A549 (cell line): Measurements from ENCODE around the gene GTPBP10. TPM values are rescaled to one million over a fixed set of nuclear protein-coding genes. Genes with fewer than 3 reads are reported as not detected.

Experiments
- ATAC-seq, 2 experiments: fragments of 200-7000 bp in 1 of 2; fragments of >200 bp in 1 of 2; cut with Nextera tagmentation in 1 of 2; cut with Tn5 transposase in 1 of 2; 3 replicates each; pipeline versions ENCODE4 v1.8.0 to v1.9.1; 2018 to 2020; ENCODE audit warnings: mild to moderate bottlenecking in 1 of 2, moderate library complexity in 1 of 2
- CTCF ChIA-PET: fragments of 300-600 bp; sonication (Branson Sonifier 250); formaldehyde crosslinking; extraction: SDS; loops from one replicate; lab custom pipeline; 2021; ENCODE audit warnings: antibody characterized with exemption, inconsistent platforms; lab: Yijun Ruan, JAX
- POLR2A ChIA-PET: fragments of 350-600 bp; formaldehyde crosslinking; extraction: SDS; loops from one replicate; lab custom pipeline; 2021; ENCODE audit warnings: antibody characterized with exemption, inconsistent platforms; lab: Yijun Ruan, JAX
- DNase-seq, 2 experiments: peaks; one replicate each; pipeline versions ENCODE4 v3.0.0 to v3.0.0-alpha.2; 2011 to 2016; ENCODE audit warnings: low read depth in 1 of 2, low spot score in 1 of 2
- FAIRE-seq: peaks from 2 replicates; lab custom pipeline; 2011; peaks lifted over from hg19 to GRCh38; lab: Jason Lieb, UNC
- H3K27ac ChIP-seq, 2 experiments: fragments of >200 bp; sonication (Bioruptor Twin); formaldehyde crosslinking; 3 replicates each; pipeline ENCODE4 v1.5.1; 2016 to 2017
- H3K4me1 ChIP-seq: fragments of >200 bp; sonication (Bioruptor Twin); formaldehyde crosslinking; 3 replicates; pipeline ENCODE4 v1.6.1; 2016
- H3K4me2 ChIP-seq: fragments of >200 bp; sonication (Bioruptor Twin); formaldehyde crosslinking; 3 replicates; pipeline ENCODE4 v1.6.1; 2016
- H3K4me3 ChIP-seq: fragments of >200 bp; sonication (Bioruptor Twin); formaldehyde crosslinking; 3 replicates; pipeline ENCODE4 v1.5.1; 2016
- H3K9me3 ChIP-seq: fragments of >200 bp; sonication (Bioruptor Twin); formaldehyde crosslinking; 3 replicates; pipeline ENCODE4 v1.6.1; 2016
- BHLHE40 ChIP-seq: IDR thresholded peaks from 2 replicates; pipeline ENCODE4 v1.6.1; 2012; ENCODE audit warnings: low read depth, low read length, inconsistent platforms
- EHMT2 ChIP-seq: fragments of 200-600 bp; sonication (generic); IDR thresholded peaks from 2 replicates; pipeline ENCODE4 v1.6.1; 2016; ENCODE audit warnings: antibody characterized with exemption, low read depth, mild to moderate bottlenecking, moderate library complexity
- ESRRA ChIP-seq: fragments of 150-350 bp; IDR thresholded peaks from 2 replicates; pipeline ENCODE4 v1.6.1; 2014; ENCODE audit warnings: mild to moderate bottlenecking, low read length, borderline replicate concordance
- FOSB ChIP-seq: fragments of 250-450 bp; sonication (Bioruptor Pico); IDR thresholded peaks from 2 replicates; pipeline ENCODE4 v1.5.0; 2020; ENCODE audit warnings: mild to moderate bottlenecking, moderate library complexity
- FOSL2 ChIP-seq, 2 experiments: fragments of 450-650 bp in 1 of 2; fragments of >200 bp in 1 of 2; sonication (Bioruptor Twin) in 1 of 2; formaldehyde crosslinking; IDR thresholded peaks; 2 replicates each; pipeline versions ENCODE4 v1.5.0 to v1.6.1; 2016 to 2020; ENCODE audit warnings: mild to moderate bottlenecking in 1 of 2, moderate library complexity in 1 of 2
- HOXB5 ChIP-seq: fragments of 250-450 bp; sonication (Bioruptor Pico); IDR thresholded peaks from 2 replicates; pipeline ENCODE4 v1.5.0; 2020; ENCODE audit warnings: mild to moderate bottlenecking, moderate library complexity
- JUNB ChIP-seq: fragments of >200 bp; sonication (Bioruptor Twin); formaldehyde crosslinking; IDR thresholded peaks from 2 replicates; pipeline ENCODE4 v1.6.1; 2016
- KDM1A ChIP-seq: fragments of 200-600 bp; sonication (generic); IDR thresholded peaks from 2 replicates; pipeline ENCODE4 v1.6.1; 2016; ENCODE audit warnings: low read depth, mild to moderate bottlenecking
- KDM5A ChIP-seq: fragments of 200-600 bp; sonication (generic); IDR thresholded peaks from 2 replicates; pipeline ENCODE4 v1.6.1; 2016; ENCODE audit warnings: antibody characterized with exemption, mild to moderate bottlenecking
- MAFK ChIP-seq: fragments of 450-650 bp; IDR thresholded peaks from 2 replicates; pipeline ENCODE4 v1.6.1; 2014; ENCODE audit not compliant: partially characterized antibody
- MYC ChIP-seq: IDR thresholded peaks from 2 replicates; pipeline ENCODE4 v1.6.1; 2012; ENCODE audit warnings: mild to moderate bottlenecking, inconsistent platforms, low read length, improper control_type of control experiment, borderline replicate concordance
- NFE2L2 ChIP-seq: fragments of 150-350 bp; conservative IDR thresholded peaks from 2 replicates; pipeline ENCODE4 v1.6.1; 2014; ENCODE audit warnings: low read length
- PHF8 ChIP-seq: fragments of 200-600 bp; sonication (generic); IDR thresholded peaks from 2 replicates; pipeline ENCODE4 v1.6.1; 2016; ENCODE audit warnings: low read depth, mild to moderate bottlenecking, antibody characterized with exemption, moderate library complexity, borderline replicate concordance
- POLR2A ChIP-seq: IDR thresholded peaks from 2 replicates; pipeline ENCODE4 v1.6.1; 2012; ENCODE audit warnings: mild to moderate bottlenecking, low read length
- RAD21 ChIP-seq, 2 experiments: fragments of >200 bp in 1 of 2; sonication (Bioruptor Twin) in 1 of 2; formaldehyde crosslinking in 1 of 2; IDR thresholded peaks in 1 of 2; conservative IDR thresholded peaks in 1 of 2; 2 replicates in 1 of 2; 3 replicates in 1 of 2; pipeline ENCODE4 v1.6.1; 2012 to 2018; ENCODE audit warnings: inconsistent platforms in 1 of 2
- RARB ChIP-seq: fragments of 250-450 bp; sonication (Bioruptor Pico); IDR thresholded peaks from 2 replicates; pipeline ENCODE4 v1.8.0; 2021; ENCODE audit warnings: mild to moderate bottlenecking, moderate library complexity
- SMC3 ChIP-seq: fragments of >200 bp; sonication (Bioruptor Twin); formaldehyde crosslinking; IDR thresholded peaks from 3 replicates; pipeline ENCODE4 v1.6.1; 2018; ENCODE audit warnings: inconsistent platforms
- SREBF2 ChIP-seq: fragments of 450-650 bp; IDR thresholded peaks from 2 replicates; pipeline ENCODE4 v1.6.1; 2014; ENCODE audit warnings: mild to moderate bottlenecking, moderate library complexity
- TFCP2L1 ChIP-seq: fragments of 250-450 bp; sonication (Bioruptor Pico); IDR thresholded peaks from 2 replicates; pipeline ENCODE4 v1.5.0; 2021; ENCODE audit warnings: mild to moderate bottlenecking
- TP53 ChIP-seq: fragments of 250-450 bp; sonication (Bioruptor Pico); IDR thresholded peaks from 2 replicates; pipeline ENCODE4 v1.5.0; 2021; ENCODE audit warnings: mild to moderate bottlenecking, moderate library complexity
- ZC3H11A ChIP-seq: fragments of 450-650 bp; IDR thresholded peaks from 2 replicates; pipeline ENCODE4 v1.6.1; 2014; ENCODE audit warnings: antibody characterized with exemption, mild to moderate bottlenecking
- ZSCAN20 ChIP-seq: fragments of 250-450 bp; sonication (Bioruptor Pico); IDR thresholded peaks from 2 replicates; pipeline ENCODE4 v1.8.0; 2022; ENCODE audit warnings: mild to moderate bottlenecking, moderate library complexity
- WGBS: methylation state at CpG from one replicate; pipeline ENCODE4 v1.1.6; 2017; ENCODE audit errors: missing lambda C conversion rate; 5-methylcytosine and 5-hydroxymethylcytosine counted together
- polyA plus RNA-seq, 4 experiments: library from polyadenylated mRNA; depleted of rRNA in 3 of 4; stranded (reverse); fragments of >200 nt; fragmentation: RNase III in 1 of 4; extraction: RNeasy Plus Mini Kit Qiagen cat#74134 plus additional on column Dnase treatment in 1 of 4; gene quantifications; 2 replicates in 3 of 4; 3 replicates in 1 of 4; pipeline ENCODE4 v1.2.3, GENCODE V29; 2011 to 2017
- TF ChIP-seq, protein P1 (sequence below): fragments of >200 bp; sonication (Bioruptor Twin); formaldehyde crosslinking; IDR thresholded peaks from 3 replicates; pipeline ENCODE4 v1.5.1; 2016
- TF ChIP-seq, protein P2 (sequence below): fragments of 200-600 bp; sonication (generic); IDR thresholded peaks from 2 replicates; pipeline ENCODE4 v1.6.1; 2016; ENCODE audit warnings: antibody characterized with exemption, mild to moderate bottlenecking, moderate library complexity
- TF ChIP-seq, protein P3 (sequence below): fragments of 150-350 bp; IDR thresholded peaks from 2 replicates; pipeline ENCODE4 v1.6.1; 2014; ENCODE audit warnings: low read depth, mild to moderate bottlenecking, low read length
- TF ChIP-seq, protein P4 (sequence below): IDR thresholded peaks from 2 replicates; pipeline ENCODE4 v1.6.1; 2012; ENCODE audit warnings: low read depth, borderline replicate concordance

Gene GTPBP10
- polyA plus RNA-seq, 2 of the 4 experiments (the other 2 are of a cell fraction): 16.5 to 54.9 TPM

DNA sequence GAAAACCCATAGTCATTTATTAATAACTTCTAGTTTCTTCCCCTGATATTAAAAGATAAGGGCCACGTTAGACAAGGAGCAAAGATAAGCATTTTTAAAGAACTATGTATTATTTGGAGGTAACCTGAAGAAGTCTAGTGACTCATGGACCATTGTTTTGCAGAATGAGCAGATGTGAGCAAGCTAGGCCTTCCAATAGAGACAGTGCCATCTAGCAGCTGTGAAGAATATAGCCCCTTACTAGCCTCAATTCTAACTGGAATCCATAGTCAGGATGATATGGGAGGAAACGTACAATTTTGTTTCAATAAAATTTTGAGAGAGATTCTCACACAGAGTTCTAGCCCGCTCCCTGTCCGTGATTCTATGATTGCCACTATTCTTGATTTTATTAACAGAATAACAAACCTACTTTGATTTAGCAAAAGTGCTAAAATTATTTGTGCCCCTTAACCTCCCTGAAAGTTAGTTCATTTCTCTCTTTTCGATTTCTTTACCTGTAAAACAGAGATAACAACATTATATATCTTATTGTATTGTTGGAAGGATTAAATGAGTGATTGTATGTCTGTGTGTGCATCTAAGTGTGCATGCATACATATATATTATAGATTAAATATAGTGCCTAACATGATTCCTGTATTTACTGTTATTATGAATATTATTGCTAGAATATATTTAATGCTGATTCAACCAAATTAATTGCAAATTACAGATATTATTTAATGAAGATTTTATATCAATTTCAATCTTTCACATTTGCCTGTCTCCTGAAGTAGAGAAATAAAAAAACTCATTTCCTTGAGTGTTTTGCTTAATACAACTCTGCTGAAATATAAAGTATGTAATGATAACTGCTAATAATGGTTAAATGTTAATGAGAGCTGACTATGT is 48.1 kb upstream of the GTPBP10 start:
- ChIA-PET POLR2A (no interaction called here), CTCF (interaction anchor here (0.8 to 1.5 kb wide), 6 partner anchors 11 to 88 kb away, joined by 3 to 4 read pairs (median 4); partner anchors contain the start of gene STEAP2)
- 42% methylated on average over 5 of the region's 5 CpGs for WGBS
- peak; percentile 43; the same call in 1 of the 3 replicates for TF ChIP-seq SMC3
- no peak for TF ChIP-seq MYC
- TF ChIP-seq, protein P1, sequence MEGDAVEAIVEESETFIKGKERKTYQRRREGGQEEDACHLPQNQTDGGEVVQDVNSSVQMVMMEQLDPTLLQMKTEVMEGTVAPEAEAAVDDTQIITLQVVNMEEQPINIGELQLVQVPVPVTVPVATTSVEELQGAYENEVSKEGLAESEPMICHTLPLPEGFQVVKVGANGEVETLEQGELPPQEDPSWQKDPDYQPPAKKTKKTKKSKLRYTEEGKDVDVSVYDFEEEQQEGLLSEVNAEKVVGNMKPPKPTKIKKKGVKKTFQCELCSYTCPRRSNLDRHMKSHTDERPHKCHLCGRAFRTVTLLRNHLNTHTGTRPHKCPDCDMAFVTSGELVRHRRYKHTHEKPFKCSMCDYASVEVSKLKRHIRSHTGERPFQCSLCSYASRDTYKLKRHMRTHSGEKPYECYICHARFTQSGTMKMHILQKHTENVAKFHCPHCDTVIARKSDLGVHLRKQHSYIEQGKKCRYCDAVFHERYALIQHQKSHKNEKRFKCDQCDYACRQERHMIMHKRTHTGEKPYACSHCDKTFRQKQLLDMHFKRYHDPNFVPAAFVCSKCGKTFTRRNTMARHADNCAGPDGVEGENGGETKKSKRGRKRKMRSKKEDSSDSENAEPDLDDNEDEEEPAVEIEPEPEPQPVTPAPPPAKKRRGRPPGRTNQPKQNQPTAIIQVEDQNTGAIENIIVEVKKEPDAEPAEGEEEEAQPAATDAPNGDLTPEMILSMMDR: peak; percentile 55
- TF ChIP-seq JUNB: no peak
- TF ChIP-seq MAFK: peak; percentile 62
- TF ChIP-seq RARB: no peak
- TF ChIP-seq FOSL2 (IDR thresholded peaks at IDR 0.05): no peak
- TF ChIP-seq FOSL2 (CRISPR knock-in tag; IDR thresholded peaks at IDR 0.05): peak; percentile 15; the same call in 1 of the 2 replicates
- TF ChIP-seq RAD21 (conservative IDR thresholded peaks at IDR 0.05 in 1 of 2, IDR thresholded peaks at IDR 0.05 in 1 of 2): peak; percentile 43 to 47
- FAIRE-seq: peak; percentile 96
- Histone ChIP-seq H3K4me3 (no peak overlapping the region), H3K4me1 (no peaks in the 10 kb centered on the region), H3K9me3 (no peaks in the 10 kb centered on the region), H3K27ac (no peak overlapping the region), H3K4me2 (no peak overlapping the region)
- peak; percentile 61 to 63 for DNase-seq
- ATAC-seq: peak; percentile 99 to 100

DNA sequence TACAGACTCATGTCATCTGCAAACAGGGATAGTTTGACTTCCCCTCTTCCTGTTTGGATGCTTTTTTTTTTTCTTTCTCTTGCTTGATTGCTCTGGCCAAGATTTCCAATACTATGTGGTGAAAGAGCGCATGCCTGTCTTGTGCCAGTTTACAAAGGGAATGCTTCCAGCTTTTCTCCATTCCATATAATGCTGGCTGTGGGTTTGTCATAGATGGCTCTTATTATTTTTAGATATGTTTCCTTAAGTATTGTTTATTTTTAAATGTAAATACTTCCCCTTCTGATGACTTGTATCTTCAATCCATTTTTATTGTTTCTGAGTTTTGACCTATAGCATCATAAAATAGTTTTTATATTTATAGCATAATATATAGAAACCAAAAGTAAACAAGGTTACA is 43.3 kb upstream of the GTPBP10 start:
- H3K4me2 ChIP-seq: no peak overlapping the region
- no peaks in the 10 kb centered on the region for H3K9me3 ChIP-seq
- FAIRE-seq (no peak), DNase-seq (no peak), ATAC-seq (no peak)
- no peak overlapping the region for H3K27ac ChIP-seq
- H3K4me1 ChIP-seq: no peaks in the 10 kb centered on the region
- CTCF ChIA-PET: interaction anchor here (1.7 to 1.9 kb wide), 2 partner anchors 9 to 149 kb away, joined by 7 to 11 read pairs; partner anchors contain the start of gene STEAP1
- H3K4me3 ChIP-seq: no peak overlapping the region
- POLR2A ChIA-PET: no interaction called here
- 97% methylated on average over 1 of the region's 1 CpG for WGBS
- TF ChIP-seq, protein P2, sequence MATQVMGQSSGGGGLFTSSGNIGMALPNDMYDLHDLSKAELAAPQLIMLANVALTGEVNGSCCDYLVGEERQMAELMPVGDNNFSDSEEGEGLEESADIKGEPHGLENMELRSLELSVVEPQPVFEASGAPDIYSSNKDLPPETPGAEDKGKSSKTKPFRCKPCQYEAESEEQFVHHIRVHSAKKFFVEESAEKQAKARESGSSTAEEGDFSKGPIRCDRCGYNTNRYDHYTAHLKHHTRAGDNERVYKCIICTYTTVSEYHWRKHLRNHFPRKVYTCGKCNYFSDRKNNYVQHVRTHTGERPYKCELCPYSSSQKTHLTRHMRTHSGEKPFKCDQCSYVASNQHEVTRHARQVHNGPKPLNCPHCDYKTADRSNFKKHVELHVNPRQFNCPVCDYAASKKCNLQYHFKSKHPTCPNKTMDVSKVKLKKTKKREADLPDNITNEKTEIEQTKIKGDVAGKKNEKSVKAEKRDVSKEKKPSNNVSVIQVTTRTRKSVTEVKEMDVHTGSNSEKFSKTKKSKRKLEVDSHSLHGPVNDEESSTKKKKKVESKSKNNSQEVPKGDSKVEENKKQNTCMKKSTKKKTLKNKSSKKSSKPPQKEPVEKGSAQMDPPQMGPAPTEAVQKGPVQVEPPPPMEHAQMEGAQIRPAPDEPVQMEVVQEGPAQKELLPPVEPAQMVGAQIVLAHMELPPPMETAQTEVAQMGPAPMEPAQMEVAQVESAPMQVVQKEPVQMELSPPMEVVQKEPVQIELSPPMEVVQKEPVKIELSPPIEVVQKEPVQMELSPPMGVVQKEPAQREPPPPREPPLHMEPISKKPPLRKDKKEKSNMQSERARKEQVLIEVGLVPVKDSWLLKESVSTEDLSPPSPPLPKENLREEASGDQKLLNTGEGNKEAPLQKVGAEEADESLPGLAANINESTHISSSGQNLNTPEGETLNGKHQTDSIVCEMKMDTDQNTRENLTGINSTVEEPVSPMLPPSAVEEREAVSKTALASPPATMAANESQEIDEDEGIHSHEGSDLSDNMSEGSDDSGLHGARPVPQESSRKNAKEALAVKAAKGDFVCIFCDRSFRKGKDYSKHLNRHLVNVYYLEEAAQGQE: no peak
- no peak for TF ChIP-seq ZSCAN20 (CRISPR knock-in tag)
- TF ChIP-seq BHLHE40: no peak
- no peak for TF ChIP-seq FOSB (CRISPR knock-in tag)
- TF ChIP-seq ESRRA: no peak
- TF ChIP-seq TP53 (CRISPR knock-in tag): no peak
- TF ChIP-seq, all 56 proteins: peak for 0

DNA sequence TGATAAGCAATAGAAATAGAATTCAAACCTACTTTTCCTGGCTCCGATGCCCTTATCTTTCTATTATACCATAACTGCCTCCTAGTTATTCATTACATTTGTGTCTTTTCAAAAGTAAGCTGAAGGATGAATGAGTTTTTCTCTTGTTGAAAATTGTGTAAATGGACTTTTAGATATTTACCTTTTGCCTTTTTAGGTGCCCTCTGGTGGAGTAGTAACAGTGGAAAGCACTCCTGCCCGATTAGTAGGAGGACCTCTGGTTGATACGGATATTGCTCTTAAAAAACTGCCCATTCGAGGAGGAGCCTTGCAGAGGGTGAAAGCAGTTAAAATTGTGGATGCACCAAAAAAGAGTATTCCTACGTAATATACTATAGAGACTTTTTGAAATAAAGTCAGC is 36.6 kb upstream of the GTPBP10 start:
- no peak overlapping the region for H3K27ac ChIP-seq
- H3K4me3 ChIP-seq: no peak overlapping the region
- DNase-seq (no peak), FAIRE-seq (no peak), ATAC-seq (no peak)
- H3K4me1 ChIP-seq: no peaks in the 10 kb centered on the region
- POLR2A ChIA-PET: no interaction called here
- CTCF ChIA-PET: interaction anchor here (0.7 to 1.2 kb wide), 2 partner anchors 12 to 36 kb away, joined by 3 read pairs; no protein-coding TSS in a partner anchor
- no peaks in the 10 kb centered on the region for H3K9me3 ChIP-seq
- no peak overlapping the region for H3K4me2 ChIP-seq
- WGBS: 77% methylated on average over 5 of the region's 5 CpGs
- TF ChIP-seq EHMT2 (no peak), KDM1A (no peak), NFE2L2 (no peak), ZC3H11A (no peak), PHF8 (no peak), RARB (no peak), POLR2A (no peak), KDM5A (no peak), SREBF2 (no peak), FOSL2 (IDR thresholded peaks at IDR 0.05) (no peak), FOSL2 (CRISPR knock-in tag; IDR thresholded peaks at IDR 0.05) (no peak), HOXB5 (CRISPR knock-in tag) (no peak), BHLHE40 (no peak), TFCP2L1 (CRISPR knock-in tag) (no peak)
- TF ChIP-seq, protein P3, sequence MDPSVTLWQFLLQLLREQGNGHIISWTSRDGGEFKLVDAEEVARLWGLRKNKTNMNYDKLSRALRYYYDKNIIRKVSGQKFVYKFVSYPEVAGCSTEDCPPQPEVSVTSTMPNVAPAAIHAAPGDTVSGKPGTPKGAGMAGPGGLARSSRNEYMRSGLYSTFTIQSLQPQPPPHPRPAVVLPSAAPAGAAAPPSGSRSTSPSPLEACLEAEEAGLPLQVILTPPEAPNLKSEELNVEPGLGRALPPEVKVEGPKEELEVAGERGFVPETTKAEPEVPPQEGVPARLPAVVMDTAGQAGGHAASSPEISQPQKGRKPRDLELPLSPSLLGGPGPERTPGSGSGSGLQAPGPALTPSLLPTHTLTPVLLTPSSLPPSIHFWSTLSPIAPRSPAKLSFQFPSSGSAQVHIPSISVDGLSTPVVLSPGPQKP: no peak
- TF ChIP-seq, protein P4, sequence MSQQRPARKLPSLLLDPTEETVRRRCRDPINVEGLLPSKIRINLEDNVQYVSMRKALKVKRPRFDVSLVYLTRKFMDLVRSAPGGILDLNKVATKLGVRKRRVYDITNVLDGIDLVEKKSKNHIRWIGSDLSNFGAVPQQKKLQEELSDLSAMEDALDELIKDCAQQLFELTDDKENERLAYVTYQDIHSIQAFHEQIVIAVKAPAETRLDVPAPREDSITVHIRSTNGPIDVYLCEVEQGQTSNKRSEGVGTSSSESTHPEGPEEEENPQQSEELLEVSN: no peak
